Thymus (tissue), 11 donors: Measurements from ENCODE around the gene TDRD9. TPM values are rescaled to one million over a fixed set of nuclear protein-coding genes. Genes with fewer than 3 reads are reported as not detected.

ENCODE experiments used
- DNase-seq, 9 donors: peaks; one replicate each; pipeline ENCODE4 v3.0.0-alpha.2; 2013; ENCODE audit warnings: low spot score in 9 of 9, low read depth in 6 of 9, missing footprints in 1 of 9
- H3K27ac ChIP-seq, 2 donors: one replicate each; pipeline ENCODE4 v1.5.1; 2013; ENCODE audit warnings: control low read depth in 1 of 2, low read depth in 1 of 2, low read length in 1 of 2, mild to moderate bottlenecking in 1 of 2, moderate library complexity in 1 of 2
- H3K27me3 ChIP-seq, 2 donors: one replicate each; pipeline ENCODE4 v1.5.1; 2013; ENCODE audit warnings: low read length in 1 of 2; ENCODE audit not compliant: control insufficient read depth in 2 of 2, insufficient read depth in 1 of 2
- H3K36me3 ChIP-seq, 2 donors: one replicate each; pipeline ENCODE4 v1.5.1; 2013; ENCODE audit warnings: low read length in 1 of 2, mild to moderate bottlenecking in 1 of 2, moderate library complexity in 1 of 2; ENCODE audit not compliant: control insufficient read depth in 2 of 2, insufficient read depth in 2 of 2
- H3K4me1 ChIP-seq, 2 donors: one replicate each; pipeline ENCODE4 v1.5.1; 2013; ENCODE audit warnings: low read length in 2 of 2; ENCODE audit not compliant: control insufficient read depth in 2 of 2, insufficient read depth in 2 of 2
- H3K4me3 ChIP-seq, 2 donors: one replicate each; pipeline ENCODE4 v1.5.1; 2013; ENCODE audit warnings: low read length in 2 of 2, control low read depth in 1 of 2, mild to moderate bottlenecking in 1 of 2
- H3K9me3 ChIP-seq, 2 donors: one replicate each; pipeline ENCODE4 v1.5.1; 2013; ENCODE audit warnings: low read length in 1 of 2, mild to moderate bottlenecking in 1 of 2; ENCODE audit not compliant: control insufficient read depth in 2 of 2, insufficient read depth in 1 of 2
- WGBS: extraction: QIAGEN DNeasy Blood & Tissue Kit; methylation state at CpG from one replicate; pipeline ENCODE4 v1.1.7; 2013; 5-methylcytosine and 5-hydroxymethylcytosine counted together
- polyA plus RNA-seq: library from polyadenylated mRNA; stranded (reverse); fragments of 200-250 nt; gene quantifications from one replicate; pipeline ENCODE4 v1.2.3, GENCODE V29; 2013
- total RNA-seq: library from RNA; stranded (reverse); fragments of 120-200 nt; gene quantifications from one replicate; pipeline ENCODE4 v1.2.4, GENCODE V29; 2013
- donor health status: healthy.

TDRD9 gene
- total and polyA plus RNA-seq, 2 donors: 0.76 to 3.8 TPM

GRCh38 chr14:104054222-104054905 is 126.1 kb downstream of the TDRD9 start:
- H3K9me3 ChIP-seq: no peaks in the 10 kb centered on the region
- 87% methylated on average over 16 of the region's 16 CpGs for WGBS
- H3K36me3 ChIP-seq: no peaks in the 10 kb centered on the region
- H3K4me3 ChIP-seq: no peak overlapping the region
- H3K4me1 ChIP-seq: no peaks in the 10 kb centered on the region
- no peaks in the 10 kb centered on the region for H3K27me3 ChIP-seq
- no peak for DNase-seq
- no peak overlapping the region for H3K27ac ChIP-seq

DNA sequence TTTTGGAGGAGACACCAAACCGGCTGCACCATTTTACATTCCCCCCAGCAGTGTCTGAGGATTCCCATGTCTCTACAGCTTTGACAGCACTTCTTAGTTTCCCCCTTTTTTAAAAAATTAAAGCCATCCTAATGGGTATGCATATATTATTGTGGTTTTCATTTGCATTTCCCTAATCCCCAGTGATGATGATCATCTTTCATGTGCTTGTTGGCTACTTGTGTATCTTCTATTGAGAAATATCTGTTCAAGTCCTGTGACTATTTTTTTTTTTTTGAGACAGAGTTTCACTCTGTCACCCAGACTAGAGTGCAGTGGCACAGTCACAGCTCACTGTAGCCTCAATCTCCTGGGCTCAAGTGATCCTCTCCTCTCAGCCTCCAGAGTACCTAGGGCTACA is 134.0 kb downstream of the TDRD9 start:
- H3K4me3 ChIP-seq: no peak overlapping the region
- peaks cover 0 to 4% of the 10 kb centered on the region in 2 donors for H3K9me3 ChIP-seq
- H3K36me3 ChIP-seq: no peaks in the 10 kb centered on the region
- no peak overlapping the region for H3K27ac ChIP-seq
- no peak for DNase-seq
- H3K4me1 ChIP-seq: no peaks in the 10 kb centered on the region
- 95% methylated on average over 1 of the region's 1 CpG for WGBS
- no peaks in the 10 kb centered on the region for H3K27me3 ChIP-seq

GRCh38 chr14:104064003-104064402 is 135.7 kb downstream of the TDRD9 start:
- H3K36me3 ChIP-seq: no peaks in the 10 kb centered on the region
- H3K4me1 ChIP-seq: no peaks in the 10 kb centered on the region
- WGBS: 94% methylated on average over 10 of the region's 10 CpGs
- H3K27me3 ChIP-seq: no peaks in the 10 kb centered on the region
- H3K4me3 ChIP-seq: no peak overlapping the region
- H3K27ac ChIP-seq: no peak overlapping the region
- DNase-seq: no peak
- H3K9me3 ChIP-seq: peaks cover 0 to 4% of the 10 kb centered on the region in 2 donors

DNA sequence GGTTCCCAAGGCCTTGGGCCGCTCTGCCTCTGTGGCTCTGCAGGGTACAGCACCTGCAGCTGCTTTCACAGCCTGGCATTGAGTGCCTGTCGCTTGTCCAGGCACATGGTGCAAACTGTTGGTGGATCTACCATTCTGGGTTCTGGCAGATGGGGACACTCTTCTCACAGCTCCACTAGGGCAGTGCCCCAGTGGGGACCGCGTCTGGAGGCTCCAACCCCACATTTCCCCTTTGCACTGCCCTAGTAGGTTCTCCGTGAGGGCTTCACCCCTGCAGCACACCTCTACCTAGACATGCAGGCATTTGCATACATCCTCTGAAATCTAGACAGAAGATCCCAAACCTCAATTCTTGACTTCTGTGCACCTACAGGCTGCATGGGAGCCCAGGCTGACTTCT is 138.0 kb downstream of the TDRD9 start:
- Histone ChIP-seq H3K27me3 (no peaks in the 10 kb centered on the region), H3K4me1 (no peaks in the 10 kb centered on the region), H3K9me3 (peaks cover 0 to 4% of the 10 kb centered on the region in 2 donors), H3K36me3 (no peaks in the 10 kb centered on the region), H3K27ac (no peak overlapping the region), H3K4me3 (no peak overlapping the region)
- no peak for DNase-seq
- 87% methylated on average over 5 of the region's 5 CpGs for WGBS

DNA sequence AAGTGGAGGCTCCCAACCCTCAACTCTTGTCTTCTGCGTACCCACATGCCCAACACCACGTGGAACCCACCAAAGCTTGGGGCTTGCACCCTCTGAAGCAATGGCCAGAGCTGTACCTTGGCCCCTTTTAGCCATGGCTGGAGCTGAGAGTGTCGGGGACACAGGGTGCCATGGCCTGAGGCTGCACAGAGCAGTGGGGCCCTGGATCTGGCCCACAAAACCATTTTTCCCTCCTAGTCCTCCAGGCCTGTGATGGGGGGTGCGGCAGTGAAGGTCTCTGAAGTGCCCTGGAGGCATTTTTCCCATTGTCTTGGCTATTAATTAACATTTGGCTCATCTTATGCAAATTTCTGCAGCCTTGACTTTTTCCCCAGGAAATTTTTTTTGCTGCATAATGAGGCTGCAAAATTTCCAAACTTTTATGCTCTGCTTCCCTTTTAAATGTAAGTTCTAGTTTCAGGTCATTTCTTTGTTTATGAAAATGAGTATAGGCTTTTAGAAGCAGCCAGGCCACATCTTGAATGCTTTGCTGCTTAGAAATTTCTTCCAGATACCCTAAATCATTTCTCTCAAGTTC is 138.6 kb downstream of the TDRD9 start:
- Histone ChIP-seq H3K36me3 (no peaks in the 10 kb centered on the region), H3K4me3 (no peak overlapping the region), H3K27ac (no peak overlapping the region), H3K27me3 (no peaks in the 10 kb centered on the region), H3K9me3 (peaks cover 0 to 4% of the 10 kb centered on the region in 2 donors), H3K4me1 (no peaks in the 10 kb centered on the region)
- no peak for DNase-seq
- WGBS: 76% methylated on average over 4 of the region's 4 CpGs

- Histone ChIP-seq H3K9me3 (peaks cover 0 to 4% of the 10 kb centered on the region in 2 donors), H3K4me3 (no peak overlapping the region), H3K27me3 (no peaks in the 10 kb centered on the region), H3K27ac (no peak overlapping the region), H3K4me1 (no peaks in the 10 kb centered on the region), H3K36me3 (no peaks in the 10 kb centered on the region)
- DNase-seq: no peak
- 91% methylated on average over 7 of the region's 7 CpGs for WGBS
Observed at GRCh38 chr14:104069541-104069940, 141.3 kb downstream of the TDRD9 start.

GRCh38 chr14:104072586-104072985 is 144.3 kb downstream of the TDRD9 start:
- Histone ChIP-seq H3K36me3 (no peaks in the 10 kb centered on the region), H3K27ac (no peak overlapping the region), H3K27me3 (no peaks in the 10 kb centered on the region), H3K4me3 (no peak overlapping the region), H3K4me1 (no peaks in the 10 kb centered on the region), H3K9me3 (no peaks in the 10 kb centered on the region)
- no peak for DNase-seq
- WGBS: 56% methylated on average over 3 of the region's 3 CpGs

DNA sequence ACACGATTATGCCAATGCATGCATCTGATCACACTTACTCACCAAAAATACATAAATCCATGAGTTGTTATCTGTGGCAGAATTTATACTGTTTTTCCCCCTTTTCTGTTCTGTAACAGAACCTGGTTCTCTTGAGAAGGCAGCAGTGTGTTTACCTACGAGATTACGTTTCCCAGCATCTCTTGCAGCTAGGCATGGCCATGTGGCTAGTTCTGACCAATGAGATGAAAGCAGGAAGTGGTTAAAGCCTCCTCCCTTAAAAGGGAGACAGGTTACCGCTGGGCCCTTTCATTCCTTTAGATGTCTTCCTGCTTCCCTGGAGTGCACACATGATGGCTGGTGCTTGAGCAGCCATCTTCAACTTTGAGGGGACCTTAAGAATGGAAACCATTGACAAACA is 145.5 kb downstream of the TDRD9 start:
- 83% methylated on average over 4 of the region's 4 CpGs for WGBS
- no peak overlapping the region for H3K4me3 ChIP-seq

DNA sequence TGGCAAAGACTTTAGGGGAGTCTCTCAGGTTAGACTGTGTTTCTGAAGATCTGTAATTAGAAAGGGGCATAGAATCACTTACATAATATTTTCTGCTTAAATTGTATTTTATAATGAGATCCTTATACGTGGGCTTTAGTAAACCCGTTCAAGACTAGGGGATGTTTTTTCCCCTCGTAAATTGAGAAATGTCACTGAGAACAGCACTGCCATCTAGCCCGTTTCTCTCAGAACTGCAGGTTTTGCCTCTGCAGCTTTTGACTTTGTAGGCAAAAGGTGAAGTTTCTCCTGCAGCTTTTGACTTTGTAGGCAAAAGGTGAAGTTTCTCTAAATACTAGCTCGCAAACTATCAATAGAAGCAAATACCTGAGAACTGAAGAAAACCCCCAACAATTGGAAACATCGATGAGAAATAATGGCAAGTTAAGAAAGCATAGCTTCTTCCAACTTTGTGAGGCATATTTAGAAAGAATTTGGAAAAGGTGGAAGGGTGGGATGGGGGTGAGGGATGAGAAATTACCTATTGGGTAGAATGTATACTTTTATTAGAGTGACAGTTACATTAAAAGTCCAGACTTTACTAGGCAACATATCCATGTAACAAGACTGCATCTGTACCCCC is 147.4 kb downstream of the TDRD9 start:
- no peaks in the 10 kb centered on the region for H3K27me3 ChIP-seq
- WGBS: 35% methylated on average over 6 of the region's 6 CpGs
- no peak overlapping the region for H3K27ac ChIP-seq
- DNase-seq: no peak
- no peaks in the 10 kb centered on the region for H3K4me1 ChIP-seq
- no peaks in the 10 kb centered on the region for H3K9me3 ChIP-seq
- H3K4me3 ChIP-seq: no peak overlapping the region
- H3K36me3 ChIP-seq: no peaks in the 10 kb centered on the region

More for the DNA sequence above, 145.5 kb downstream of the TDRD9 start:
- no peak for DNase-seq
- no peaks in the 10 kb centered on the region for H3K27me3 ChIP-seq
- H3K4me1 ChIP-seq: no peaks in the 10 kb centered on the region
- no peaks in the 10 kb centered on the region for H3K36me3 ChIP-seq
- H3K9me3 ChIP-seq: no peaks in the 10 kb centered on the region
- H3K27ac ChIP-seq: no peak overlapping the region
